ENCODE results near the gene DYNLT4.

DYNLT4 gene

GRCh38 chr1:44757420-44757819, 49.7 kb downstream of the DYNLT4 start:
- DNase-seq (ENCODE audit: low spot score): no peak

Data from LoVo (cell line).